ENCODE measurements around the gene LAYN.

The LAYN gene

DNA sequence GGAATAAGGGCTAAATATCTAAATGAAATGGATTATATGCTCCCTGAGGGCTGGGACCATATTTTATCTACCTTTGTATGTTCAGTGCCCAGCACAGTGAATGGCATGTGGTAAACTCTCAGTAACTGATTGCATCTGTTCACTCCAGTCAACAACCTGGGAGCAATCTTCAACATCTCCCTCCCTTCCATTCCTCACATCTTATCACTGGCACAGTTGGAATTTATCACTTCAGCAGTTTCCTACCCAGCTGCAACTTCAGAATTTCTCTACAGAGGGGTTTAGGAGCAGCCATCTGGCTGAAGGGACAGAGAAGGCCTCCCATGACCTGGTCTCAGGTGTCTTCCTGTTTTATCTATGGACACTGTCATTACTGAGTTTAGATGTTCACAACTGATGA lies 52.0 kb downstream of the LAYN start:
- H3K27ac ChIP-seq (ENCODE audit: poor library complexity, severe bottlenecking), result no peak overlapping the region
- H3K9me3 ChIP-seq (ENCODE audit: severe bottlenecking), result no peaks in the 10 kb centered on the region
- no peaks in the 10 kb centered on the region for H3K36me3 ChIP-seq (ENCODE audit: low read depth)
- no peaks in the 10 kb centered on the region for H3K4me1 ChIP-seq (ENCODE audit: insufficient read depth, poor library complexity, severe bottlenecking)
- H3K4me3 ChIP-seq (ENCODE audit: severe bottlenecking), result no peak overlapping the region
- TF ChIP-seq, protein P1, sequence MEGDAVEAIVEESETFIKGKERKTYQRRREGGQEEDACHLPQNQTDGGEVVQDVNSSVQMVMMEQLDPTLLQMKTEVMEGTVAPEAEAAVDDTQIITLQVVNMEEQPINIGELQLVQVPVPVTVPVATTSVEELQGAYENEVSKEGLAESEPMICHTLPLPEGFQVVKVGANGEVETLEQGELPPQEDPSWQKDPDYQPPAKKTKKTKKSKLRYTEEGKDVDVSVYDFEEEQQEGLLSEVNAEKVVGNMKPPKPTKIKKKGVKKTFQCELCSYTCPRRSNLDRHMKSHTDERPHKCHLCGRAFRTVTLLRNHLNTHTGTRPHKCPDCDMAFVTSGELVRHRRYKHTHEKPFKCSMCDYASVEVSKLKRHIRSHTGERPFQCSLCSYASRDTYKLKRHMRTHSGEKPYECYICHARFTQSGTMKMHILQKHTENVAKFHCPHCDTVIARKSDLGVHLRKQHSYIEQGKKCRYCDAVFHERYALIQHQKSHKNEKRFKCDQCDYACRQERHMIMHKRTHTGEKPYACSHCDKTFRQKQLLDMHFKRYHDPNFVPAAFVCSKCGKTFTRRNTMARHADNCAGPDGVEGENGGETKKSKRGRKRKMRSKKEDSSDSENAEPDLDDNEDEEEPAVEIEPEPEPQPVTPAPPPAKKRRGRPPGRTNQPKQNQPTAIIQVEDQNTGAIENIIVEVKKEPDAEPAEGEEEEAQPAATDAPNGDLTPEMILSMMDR (IDR thresholded peaks at IDR 0.05; ENCODE audit: poor library complexity, severe bottlenecking), result no peak
- no peaks in the 10 kb centered on the region for H3K27me3 ChIP-seq (ENCODE audit: insufficient read depth, poor library complexity, severe bottlenecking)
- no peak for DNase-seq (ENCODE audit: low spot score)
- no peak for ATAC-seq (ENCODE audit: low read depth)

DNA sequence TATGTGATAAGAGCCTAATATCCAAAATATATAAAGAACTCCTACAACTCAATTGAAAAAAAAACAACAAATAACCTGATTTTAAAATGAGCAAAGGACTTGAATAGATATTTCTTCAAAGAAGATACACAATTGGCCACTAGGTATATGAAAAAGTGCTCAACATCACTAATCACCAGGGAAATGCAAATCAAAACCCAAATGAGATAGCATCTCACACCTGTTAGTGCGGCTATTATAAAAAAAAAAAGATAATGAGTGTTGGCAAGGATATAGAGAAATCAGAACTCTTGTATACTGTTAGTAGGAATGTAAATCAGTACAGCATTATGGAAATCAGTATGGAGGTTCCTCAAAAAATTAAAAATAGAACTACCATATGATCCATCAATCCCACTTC lies 55.8 kb downstream of the LAYN start:
- no peaks in the 10 kb centered on the region for H3K4me1 ChIP-seq (ENCODE audit: insufficient read depth, poor library complexity, severe bottlenecking)
- no peak overlapping the region for H3K27ac ChIP-seq (ENCODE audit: poor library complexity, severe bottlenecking)
- no peaks in the 10 kb centered on the region for H3K36me3 ChIP-seq (ENCODE audit: low read depth)
- ATAC-seq (ENCODE audit: low read depth) (no peak), DNase-seq (ENCODE audit: low spot score) (no peak)
- no peaks in the 10 kb centered on the region for H3K9me3 ChIP-seq (ENCODE audit: severe bottlenecking)
- TF ChIP-seq, protein P1 (IDR thresholded peaks at IDR 0.05; ENCODE audit: poor library complexity, severe bottlenecking), result no peak
- H3K27me3 ChIP-seq (ENCODE audit: insufficient read depth, poor library complexity, severe bottlenecking), result no peaks in the 10 kb centered on the region
- no peak overlapping the region for H3K4me3 ChIP-seq (ENCODE audit: severe bottlenecking)

DNA sequence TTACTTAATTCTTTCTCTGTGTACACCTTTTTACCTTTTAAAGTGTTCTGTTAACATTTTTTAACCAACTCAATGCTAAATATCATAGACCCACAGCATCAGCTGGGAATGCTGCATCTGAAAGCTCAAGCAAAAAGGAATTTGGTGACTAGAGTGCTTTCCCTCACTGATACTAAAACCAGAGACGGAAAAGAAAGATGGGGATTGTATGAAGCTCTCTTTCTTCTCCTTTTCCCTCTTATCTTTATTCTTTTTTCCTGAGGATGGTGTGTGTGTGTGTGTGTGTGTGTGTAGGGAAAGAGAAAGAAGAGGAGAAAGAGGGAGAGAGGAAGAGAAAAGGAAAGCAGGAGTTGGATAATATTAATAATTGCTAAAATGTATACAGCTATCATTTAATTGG lies 57.6 kb downstream of the LAYN start:
- Histone ChIP-seq H3K9me3 (ENCODE audit: severe bottlenecking) (no peaks in the 10 kb centered on the region), H3K27ac (ENCODE audit: poor library complexity, severe bottlenecking) (no peak overlapping the region), H3K27me3 (ENCODE audit: insufficient read depth, poor library complexity, severe bottlenecking) (no peaks in the 10 kb centered on the region), H3K4me3 (ENCODE audit: severe bottlenecking) (no peak overlapping the region), H3K4me1 (ENCODE audit: insufficient read depth, poor library complexity, severe bottlenecking) (peaks cover 3% of the 10 kb centered on the region), H3K36me3 (ENCODE audit: low read depth) (no peaks in the 10 kb centered on the region)
- DNase-seq (ENCODE audit: low spot score), result no peak
- ATAC-seq (ENCODE audit: low read depth), result no peak
- TF ChIP-seq, protein P1 (IDR thresholded peaks at IDR 0.05; ENCODE audit: poor library complexity, severe bottlenecking), result no peak

DNA sequence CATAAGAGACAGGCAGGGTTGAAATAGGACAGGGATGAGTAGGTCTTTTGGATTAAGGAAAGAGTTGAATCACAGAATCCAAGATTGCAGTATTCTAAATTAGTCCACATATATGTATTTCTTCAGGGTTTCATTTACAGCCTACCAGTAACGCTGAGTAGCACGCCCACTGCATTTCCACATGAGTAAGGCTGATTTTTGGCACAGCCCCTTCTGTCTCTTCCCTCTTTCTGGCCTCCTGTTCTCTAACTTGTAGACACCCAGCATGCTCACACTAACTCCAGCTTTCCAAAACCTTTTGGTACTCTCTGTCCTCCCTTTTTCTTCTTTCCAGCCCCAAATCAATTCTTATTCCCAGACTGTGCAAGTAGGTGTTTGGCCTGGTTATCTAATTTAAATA lies 58.0 kb downstream of the LAYN start:
- Histone ChIP-seq H3K4me1 (ENCODE audit: insufficient read depth, poor library complexity, severe bottlenecking) (peaks cover 3% of the 10 kb centered on the region), H3K27ac (ENCODE audit: poor library complexity, severe bottlenecking) (no peak overlapping the region), H3K27me3 (ENCODE audit: insufficient read depth, poor library complexity, severe bottlenecking) (no peaks in the 10 kb centered on the region), H3K9me3 (ENCODE audit: severe bottlenecking) (no peaks in the 10 kb centered on the region), H3K36me3 (ENCODE audit: low read depth) (no peaks in the 10 kb centered on the region), H3K4me3 (ENCODE audit: severe bottlenecking) (no peak overlapping the region)
- ATAC-seq (ENCODE audit: low read depth), result no peak
- TF ChIP-seq, protein P1 (IDR thresholded peaks at IDR 0.05; ENCODE audit: poor library complexity, severe bottlenecking), result no peak
- DNase-seq (ENCODE audit: low spot score), result no peak

DNA sequence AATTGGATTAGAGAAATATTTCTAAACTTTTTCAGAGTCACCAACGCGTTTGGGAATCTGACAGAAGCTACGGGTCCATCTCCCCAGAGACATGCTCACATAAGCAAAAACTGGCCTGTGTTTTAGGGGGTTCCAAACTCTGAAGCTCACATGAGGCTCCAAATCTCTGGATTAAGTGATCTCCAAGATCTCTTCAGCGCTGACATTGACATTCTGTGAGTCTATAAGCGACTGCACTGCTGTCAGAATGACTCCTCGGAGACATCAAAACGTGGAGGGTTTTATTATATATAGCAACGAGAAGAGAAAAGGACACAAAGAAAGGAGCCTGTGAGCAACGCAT lies 61.1 kb downstream of the LAYN start:
- H3K9me3 ChIP-seq (ENCODE audit: severe bottlenecking), result no peaks in the 10 kb centered on the region
- peak overlapping the region; percentile 62 for H3K27ac ChIP-seq (ENCODE audit: poor library complexity, severe bottlenecking)
- no peaks in the 10 kb centered on the region for H3K27me3 ChIP-seq (ENCODE audit: insufficient read depth, poor library complexity, severe bottlenecking)
- ATAC-seq (ENCODE audit: low read depth) (no peak), DNase-seq (ENCODE audit: low spot score) (no peak)
- peak overlapping the region; percentile 88 for H3K4me3 ChIP-seq (ENCODE audit: severe bottlenecking)
- TF ChIP-seq, protein P1 (IDR thresholded peaks at IDR 0.05; ENCODE audit: poor library complexity, severe bottlenecking), result no peak
- no peaks in the 10 kb centered on the region for H3K36me3 ChIP-seq (ENCODE audit: low read depth)
- peaks cover 10% of the 10 kb centered on the region for H3K4me1 ChIP-seq (ENCODE audit: insufficient read depth, poor library complexity, severe bottlenecking)
